Measurements from ENCODE around the gene PRKG1. TPM values are rescaled to one million over a fixed set of nuclear protein-coding genes. Genes with fewer than 3 reads are reported as not detected.

The PRKG1 gene
- total and polyA plus RNA-seq, 2 experiments from 2014 or later: 18.2 to 21.1 TPM

DNA sequence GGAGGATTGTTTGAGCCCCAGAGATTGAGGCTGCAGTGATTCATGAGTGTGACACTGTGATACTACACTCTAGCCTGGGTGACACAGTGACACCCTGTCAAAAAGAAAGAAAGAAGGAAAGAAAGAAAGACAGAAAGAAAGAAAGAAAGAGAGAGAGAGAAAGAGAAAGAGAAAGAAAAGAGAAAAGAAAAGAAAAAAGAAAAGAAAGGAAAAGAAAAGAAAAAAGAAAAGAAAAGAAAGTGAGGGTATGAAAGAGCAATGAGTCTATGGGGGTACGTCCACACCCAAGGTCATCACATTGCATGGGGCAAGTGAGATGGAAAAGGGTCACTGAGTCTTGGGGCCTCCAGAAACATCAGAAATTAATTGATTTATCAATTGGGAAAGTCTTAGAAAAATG is 760.3 kb downstream of the PRKG1 start:
- no peaks in the 10 kb centered on the region for H3K9me2 ChIP-seq (ENCODE audit: insufficient read depth)
- no peak for DNase-seq (ENCODE audit: low spot score)
- TF ChIP-seq EZH2phosphoT487 (IDR thresholded peaks at IDR 0.05; ENCODE audit: unreplicated experiment) (no peak), ZNF331 (CRISPR knock-in tag; IDR thresholded peaks at IDR 0.05; ENCODE audit: low read depth) (no peak), STAT1 (IDR thresholded peaks at IDR 0.05; ENCODE audit: unreplicated experiment) (no peak), JUNB (IDR thresholded peaks at IDR 0.05; ENCODE audit: unreplicated experiment) (no peak), EZH2 (IDR thresholded peaks at IDR 0.05; ENCODE audit: low read depth, unreplicated experiment) (no peak)
- TF ChIP-seq, protein P1, sequence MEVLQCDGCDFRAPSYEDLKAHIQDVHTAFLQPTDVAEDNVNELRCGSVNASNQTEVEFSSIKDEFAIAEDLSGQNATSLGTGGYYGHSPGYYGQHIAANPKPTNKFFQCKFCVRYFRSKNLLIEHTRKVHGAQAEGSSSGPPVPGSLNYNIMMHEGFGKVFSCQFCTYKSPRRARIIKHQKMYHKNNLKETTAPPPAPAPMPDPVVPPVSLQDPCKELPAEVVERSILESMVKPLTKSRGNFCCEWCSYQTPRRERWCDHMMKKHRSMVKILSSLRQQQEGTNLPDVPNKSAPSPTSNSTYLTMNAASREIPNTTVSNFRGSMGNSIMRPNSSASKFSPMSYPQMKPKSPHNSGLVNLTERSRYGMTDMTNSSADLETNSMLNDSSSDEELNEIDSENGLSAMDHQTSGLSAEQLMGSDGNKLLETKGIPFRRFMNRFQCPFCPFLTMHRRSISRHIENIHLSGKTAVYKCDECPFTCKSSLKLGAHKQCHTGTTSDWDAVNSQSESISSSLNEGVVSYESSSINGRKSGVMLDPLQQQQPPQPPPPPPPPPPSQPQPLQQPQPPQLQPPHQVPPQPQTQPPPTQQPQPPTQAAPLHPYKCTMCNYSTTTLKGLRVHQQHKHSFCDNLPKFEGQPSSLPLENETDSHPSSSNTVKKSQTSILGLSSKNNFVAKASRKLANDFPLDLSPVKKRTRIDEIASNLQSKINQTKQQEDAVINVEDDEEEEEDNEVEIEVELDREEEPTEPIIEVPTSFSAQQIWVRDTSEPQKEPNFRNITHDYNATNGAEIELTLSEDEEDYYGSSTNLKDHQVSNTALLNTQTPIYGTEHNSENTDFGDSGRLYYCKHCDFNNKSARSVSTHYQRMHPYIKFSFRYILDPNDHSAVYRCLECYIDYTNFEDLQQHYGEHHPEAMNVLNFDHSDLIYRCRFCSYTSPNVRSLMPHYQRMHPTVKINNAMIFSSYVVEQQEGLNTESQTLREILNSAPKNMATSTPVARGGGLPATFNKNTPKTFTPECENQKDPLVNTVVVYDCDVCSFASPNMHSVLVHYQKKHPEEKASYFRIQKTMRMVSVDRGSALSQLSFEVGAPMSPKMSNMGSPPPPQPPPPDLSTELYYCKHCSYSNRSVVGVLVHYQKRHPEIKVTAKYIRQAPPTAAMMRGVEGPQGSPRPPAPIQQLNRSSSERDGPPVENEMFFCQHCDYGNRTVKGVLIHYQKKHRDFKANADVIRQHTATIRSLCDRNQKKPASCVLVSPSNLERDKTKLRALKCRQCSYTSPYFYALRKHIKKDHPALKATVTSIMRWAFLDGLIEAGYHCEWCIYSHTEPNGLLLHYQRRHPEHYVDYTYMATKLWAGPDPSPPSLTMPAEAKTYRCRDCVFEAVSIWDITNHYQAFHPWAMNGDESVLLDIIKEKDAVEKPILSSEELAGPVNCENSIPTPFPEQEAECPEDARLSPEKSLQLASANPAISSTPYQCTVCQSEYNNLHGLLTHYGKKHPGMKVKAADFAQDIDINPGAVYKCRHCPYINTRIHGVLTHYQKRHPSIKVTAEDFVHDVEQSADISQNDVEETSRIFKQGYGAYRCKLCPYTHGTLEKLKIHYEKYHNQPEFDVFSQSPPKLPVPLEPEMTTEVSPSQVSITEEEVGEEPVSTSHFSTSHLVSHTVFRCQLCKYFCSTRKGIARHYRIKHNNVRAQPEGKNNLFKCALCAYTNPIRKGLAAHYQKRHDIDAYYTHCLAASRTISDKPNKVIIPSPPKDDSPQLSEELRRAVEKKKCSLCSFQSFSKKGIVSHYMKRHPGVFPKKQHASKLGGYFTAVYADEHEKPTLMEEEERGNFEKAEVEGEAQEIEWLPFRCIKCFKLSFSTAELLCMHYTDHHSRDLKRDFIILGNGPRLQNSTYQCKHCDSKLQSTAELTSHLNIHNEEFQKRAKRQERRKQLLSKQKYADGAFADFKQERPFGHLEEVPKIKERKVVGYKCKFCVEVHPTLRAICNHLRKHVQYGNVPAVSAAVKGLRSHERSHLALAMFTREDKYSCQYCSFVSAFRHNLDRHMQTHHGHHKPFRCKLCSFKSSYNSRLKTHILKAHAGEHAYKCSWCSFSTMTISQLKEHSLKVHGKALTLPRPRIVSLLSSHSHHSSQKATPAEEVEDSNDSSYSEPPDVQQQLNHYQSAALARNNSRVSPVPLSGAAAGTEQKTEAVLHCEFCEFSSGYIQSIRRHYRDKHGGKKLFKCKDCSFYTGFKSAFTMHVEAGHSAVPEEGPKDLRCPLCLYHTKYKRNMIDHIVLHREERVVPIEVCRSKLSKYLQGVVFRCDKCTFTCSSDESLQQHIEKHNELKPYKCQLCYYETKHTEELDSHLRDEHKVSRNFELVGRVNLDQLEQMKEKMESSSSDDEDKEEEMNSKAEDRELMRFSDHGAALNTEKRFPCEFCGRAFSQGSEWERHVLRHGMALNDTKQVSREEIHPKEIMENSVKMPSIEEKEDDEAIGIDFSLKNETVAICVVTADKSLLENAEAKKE (CRISPR knock-in tag; IDR thresholded peaks at IDR 0.05): no peak
- TF ChIP-seq, protein P2, sequence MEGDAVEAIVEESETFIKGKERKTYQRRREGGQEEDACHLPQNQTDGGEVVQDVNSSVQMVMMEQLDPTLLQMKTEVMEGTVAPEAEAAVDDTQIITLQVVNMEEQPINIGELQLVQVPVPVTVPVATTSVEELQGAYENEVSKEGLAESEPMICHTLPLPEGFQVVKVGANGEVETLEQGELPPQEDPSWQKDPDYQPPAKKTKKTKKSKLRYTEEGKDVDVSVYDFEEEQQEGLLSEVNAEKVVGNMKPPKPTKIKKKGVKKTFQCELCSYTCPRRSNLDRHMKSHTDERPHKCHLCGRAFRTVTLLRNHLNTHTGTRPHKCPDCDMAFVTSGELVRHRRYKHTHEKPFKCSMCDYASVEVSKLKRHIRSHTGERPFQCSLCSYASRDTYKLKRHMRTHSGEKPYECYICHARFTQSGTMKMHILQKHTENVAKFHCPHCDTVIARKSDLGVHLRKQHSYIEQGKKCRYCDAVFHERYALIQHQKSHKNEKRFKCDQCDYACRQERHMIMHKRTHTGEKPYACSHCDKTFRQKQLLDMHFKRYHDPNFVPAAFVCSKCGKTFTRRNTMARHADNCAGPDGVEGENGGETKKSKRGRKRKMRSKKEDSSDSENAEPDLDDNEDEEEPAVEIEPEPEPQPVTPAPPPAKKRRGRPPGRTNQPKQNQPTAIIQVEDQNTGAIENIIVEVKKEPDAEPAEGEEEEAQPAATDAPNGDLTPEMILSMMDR (conservative IDR thresholded peaks at IDR 0.05; ENCODE audit: low read depth in 2 of 2): no peak
- Mint-ChIP-seq H3K27me3 (ENCODE audit: insufficient read depth, low read depth, poor library complexity) (no peaks in the 10 kb centered on the region), H3K9me3 (peaks cover 3% of the 10 kb centered on the region; the same call in 1 of the 3 replicates), H3K4me1 (peaks cover 19% of the 10 kb centered on the region), H3K4me3 (no peak overlapping the region), H3K36me3 (ENCODE audit: low read depth) (no peaks in the 10 kb centered on the region), H3K27ac (no peak overlapping the region)
- no peak overlapping the region for H3K27ac ChIP-seq (ENCODE audit: low read depth)
- H3K4me3 ChIP-seq: no peak overlapping the region
- H2AFZ ChIP-seq: no peak overlapping the region
- H3K4me2 ChIP-seq: no peak overlapping the region
- H3K36me3 ChIP-seq (ENCODE audit: insufficient read depth): no peaks in the 10 kb centered on the region
- no peaks in the 10 kb centered on the region for H3K79me2 ChIP-seq (replicated peaks; ENCODE audit: insufficient read depth)
- no peaks in the 10 kb centered on the region for H3F3A ChIP-seq (replicated peaks; ENCODE audit: low read depth)
- peaks cover 18% of the 10 kb centered on the region for H3K4me1 ChIP-seq (ENCODE audit: insufficient read depth)
- no peaks in the 10 kb centered on the region for H3K27me3 ChIP-seq (ENCODE audit: insufficient read depth)
- H4K20me1 ChIP-seq (replicated peaks; ENCODE audit: insufficient read depth): no peaks in the 10 kb centered on the region
- ATAC-seq: no peak

Data from GM23338 (cell line).